DMS153 treated with DMSO at 0.1 percent for 48 hours (cell line): ENCODE results near the gene LGSN.
"Not testable (repeated sequence)": the region's sequence is repeated elsewhere in the genome, so short reads cannot be mapped to it uniquely, and the experiment has no call there.

Source experiments
- DNase-seq: peaks from one replicate; lab custom pipeline; 2025; ENCODE audit not compliant: unreplicated experiment; lab: John Stamatoyannopoulos, UW

Gene LGSN

GRCh38 chr6:63306420-63306819 lies 13.4 kb downstream of the LGSN start:
- DNase-seq: no peak

GRCh38 chr6:63305277-63305676 lies 14.5 kb downstream of the LGSN start:
- no peak for DNase-seq

- no peak for DNase-seq
These were observed 16.3 kb downstream of the LGSN start for GRCh38 chr6:63303476-63303875.

- no peak for DNase-seq
These were observed 20.1 kb downstream of the LGSN start for GRCh38 chr6:63299667-63300066.

- no peak for DNase-seq
These were observed 24.1 kb downstream of the LGSN start for GRCh38 chr6:63295553-63296194.

- no peak for DNase-seq
These were observed 29.2 kb downstream of the LGSN start for GRCh38 chr6:63290492-63291058.

GRCh38 chr6:63289269-63289872 lies 30.4 kb downstream of the LGSN start:
- DNase-seq: no peak

GRCh38 chr6:63280639-63281180 lies 39.1 kb downstream of the LGSN start:
- DNase-seq: no peak

GRCh38 chr6:63278916-63279315 lies 40.9 kb downstream of the LGSN start:
- no peak for DNase-seq

- no peak for DNase-seq
These were observed 43.8 kb downstream of the LGSN start for GRCh38 chr6:63275953-63276352.

- DNase-seq: not testable (repeated sequence)
These were observed 44.9 kb downstream of the LGSN start for GRCh38 chr6:63274795-63275430.

GRCh38 chr6:63272397-63272796 lies 47.4 kb downstream of the LGSN start:
- DNase-seq: no peak

- no peak for DNase-seq
These were observed 50.3 kb downstream of the LGSN start for GRCh38 chr6:63269470-63269869.

GRCh38 chr6:63268574-63268973 lies 51.2 kb downstream of the LGSN start:
- DNase-seq: no peak

- DNase-seq: no peak
These were observed 52.0 kb downstream of the LGSN start for GRCh38 chr6:63267828-63268227.

- DNase-seq: no peak
These were observed 52.7 kb downstream of the LGSN start for GRCh38 chr6:63267046-63267445.

GRCh38 chr6:63263444-63263843 lies 56.3 kb downstream of the LGSN start:
- DNase-seq: no peak

- no peak for DNase-seq
These were observed 58.0 kb downstream of the LGSN start for GRCh38 chr6:63261820-63262219.

GRCh38 chr6:63259153-63259552 lies 60.6 kb downstream of the LGSN start:
- DNase-seq: no peak

GRCh38 chr6:63249875-63250482 lies 69.8 kb downstream of the LGSN start:
- no peak for DNase-seq

- no peak for DNase-seq
These were observed 73.2 kb downstream of the LGSN start for GRCh38 chr6:63246581-63246980.

- DNase-seq: no peak
These were observed 73.9 kb downstream of the LGSN start for GRCh38 chr6:63245909-63246308.
